D721Med (cell line): ENCODE measurements around the gene NEK9.

Experiments
- DNase-seq: peaks from one replicate; pipeline ENCODE4 v3.0.0; 2011; ENCODE audit warnings: low spot score; ENCODE audit not compliant: insufficient read length
- FAIRE-seq: peaks from 2 replicates; lab custom pipeline; 2011; peaks lifted over from hg19 to GRCh38; lab: Jason Lieb, UNC
- TF ChIP-seq, protein P1 (sequence below): IDR thresholded peaks from 2 replicates; pipeline ENCODE4 v1.5.1; 2012; ENCODE audit warnings: mild to moderate bottlenecking, control low read depth; ENCODE audit not compliant: insufficient read depth; ENCODE audit errors: missing control alignments

Gene NEK9

GRCh38 chr14:75167325-75167724 lies 40.5 kb upstream of the NEK9 start:
- FAIRE-seq (no peak), DNase-seq (no peak)
- TF ChIP-seq, protein P1, sequence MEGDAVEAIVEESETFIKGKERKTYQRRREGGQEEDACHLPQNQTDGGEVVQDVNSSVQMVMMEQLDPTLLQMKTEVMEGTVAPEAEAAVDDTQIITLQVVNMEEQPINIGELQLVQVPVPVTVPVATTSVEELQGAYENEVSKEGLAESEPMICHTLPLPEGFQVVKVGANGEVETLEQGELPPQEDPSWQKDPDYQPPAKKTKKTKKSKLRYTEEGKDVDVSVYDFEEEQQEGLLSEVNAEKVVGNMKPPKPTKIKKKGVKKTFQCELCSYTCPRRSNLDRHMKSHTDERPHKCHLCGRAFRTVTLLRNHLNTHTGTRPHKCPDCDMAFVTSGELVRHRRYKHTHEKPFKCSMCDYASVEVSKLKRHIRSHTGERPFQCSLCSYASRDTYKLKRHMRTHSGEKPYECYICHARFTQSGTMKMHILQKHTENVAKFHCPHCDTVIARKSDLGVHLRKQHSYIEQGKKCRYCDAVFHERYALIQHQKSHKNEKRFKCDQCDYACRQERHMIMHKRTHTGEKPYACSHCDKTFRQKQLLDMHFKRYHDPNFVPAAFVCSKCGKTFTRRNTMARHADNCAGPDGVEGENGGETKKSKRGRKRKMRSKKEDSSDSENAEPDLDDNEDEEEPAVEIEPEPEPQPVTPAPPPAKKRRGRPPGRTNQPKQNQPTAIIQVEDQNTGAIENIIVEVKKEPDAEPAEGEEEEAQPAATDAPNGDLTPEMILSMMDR, result no peak

- FAIRE-seq (no peak), DNase-seq (no peak)
- TF ChIP-seq, protein P1, result no peak
These were observed 38.9 kb upstream of the NEK9 start for GRCh38 chr14:75165586-75166391.

DNA sequence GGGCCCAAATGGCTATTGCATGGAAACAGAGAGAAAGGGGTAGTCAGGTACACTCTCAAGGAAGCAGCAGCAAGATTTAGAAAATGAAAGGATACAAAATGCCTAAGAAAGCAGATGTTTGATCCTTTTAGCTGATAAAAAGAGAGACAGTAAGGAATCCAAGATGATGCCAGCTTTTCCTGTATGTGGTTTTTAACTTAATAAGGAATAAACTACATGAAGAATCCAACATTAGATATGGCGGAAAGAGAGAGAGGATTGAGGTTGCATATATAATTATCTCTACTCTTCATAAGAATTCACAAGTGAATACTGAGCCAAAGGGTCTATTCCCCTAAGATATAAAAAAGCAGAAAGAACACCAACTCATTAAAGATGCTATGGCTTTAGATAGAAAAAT lies 38.0 kb upstream of the NEK9 start:
- TF ChIP-seq, protein P1, result no peak
- FAIRE-seq (no peak), DNase-seq (no peak)

- TF ChIP-seq, protein P1, result no peak
- DNase-seq (no peak), FAIRE-seq (no peak)
These were observed 36.8 kb upstream of the NEK9 start for GRCh38 chr14:75163677-75164076.

- FAIRE-seq, result no peak
- TF ChIP-seq, protein P1, result no peak
- DNase-seq, result no peak
These were observed 35.8 kb upstream of the NEK9 start for GRCh38 chr14:75162631-75163030.

DNA sequence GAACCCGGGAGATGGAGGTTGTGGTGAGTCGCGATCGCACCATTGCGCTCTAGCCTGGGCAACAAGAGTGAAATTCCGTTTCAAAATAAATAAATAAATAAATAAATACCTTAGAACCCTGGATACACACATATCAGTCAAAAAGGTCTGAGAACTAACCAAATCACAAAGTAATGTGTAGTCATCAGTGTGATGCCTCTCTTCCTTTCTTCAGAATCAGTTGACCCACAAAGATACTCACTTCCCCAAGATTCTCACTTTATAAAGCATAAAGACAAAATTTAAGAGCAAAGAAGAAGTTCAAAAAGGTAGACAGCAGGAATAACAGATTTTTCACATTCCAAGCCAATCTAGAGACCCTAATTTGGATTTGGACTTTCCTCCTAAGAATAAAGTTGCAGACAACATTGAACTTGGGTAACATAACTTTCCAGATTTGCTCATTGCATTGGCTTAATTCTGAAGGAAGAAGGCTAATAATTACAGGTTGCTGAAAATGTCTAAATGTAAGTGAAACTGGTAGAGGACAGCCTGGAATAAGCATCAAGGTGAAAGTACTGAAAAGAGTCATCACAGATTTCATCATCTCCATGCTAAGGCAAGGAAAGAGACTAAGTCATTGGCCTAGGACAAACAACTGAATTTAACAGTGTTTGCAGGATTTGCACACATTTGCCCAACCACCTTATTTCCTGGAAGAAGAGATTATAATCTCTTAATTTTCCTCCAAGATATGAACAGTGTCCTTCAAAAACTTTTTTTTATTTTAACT lies 32.2 kb upstream of the NEK9 start:
- DNase-seq (no peak), FAIRE-seq (no peak)
- TF ChIP-seq, protein P1, result no peak
